GM18502 (cell line): ENCODE results near the gene SHC3.

Experiments used
- ATAC-seq: cut with Tn5 transposase; IDR thresholded peaks from one replicate; pipeline ENCODE4 v1.9.1; 2021; ENCODE audit warnings: mild to moderate bottlenecking; ENCODE audit not compliant: unreplicated experiment, poor library complexity

Gene SHC3

DNA sequence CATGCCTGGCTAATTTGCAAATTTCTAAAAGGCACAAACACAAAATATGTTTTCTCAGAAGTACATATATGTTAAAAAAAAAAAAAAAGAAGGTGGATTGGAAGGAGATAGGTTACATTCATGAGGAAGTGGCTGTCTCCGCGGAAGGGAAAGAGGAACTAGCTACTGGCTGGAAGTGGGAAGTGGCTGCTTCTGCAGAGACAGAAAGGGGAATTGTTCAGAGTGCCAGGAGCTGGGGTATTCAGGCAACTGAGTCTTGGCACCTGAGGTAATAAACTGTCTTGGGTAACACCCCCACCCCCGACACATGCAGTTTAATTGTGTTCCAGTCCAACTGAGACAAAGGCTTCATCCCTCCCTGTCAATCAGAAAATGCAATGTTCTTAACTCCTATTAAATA lies 141.7 kb downstream of the SHC3 start:
- no peak for ATAC-seq

DNA sequence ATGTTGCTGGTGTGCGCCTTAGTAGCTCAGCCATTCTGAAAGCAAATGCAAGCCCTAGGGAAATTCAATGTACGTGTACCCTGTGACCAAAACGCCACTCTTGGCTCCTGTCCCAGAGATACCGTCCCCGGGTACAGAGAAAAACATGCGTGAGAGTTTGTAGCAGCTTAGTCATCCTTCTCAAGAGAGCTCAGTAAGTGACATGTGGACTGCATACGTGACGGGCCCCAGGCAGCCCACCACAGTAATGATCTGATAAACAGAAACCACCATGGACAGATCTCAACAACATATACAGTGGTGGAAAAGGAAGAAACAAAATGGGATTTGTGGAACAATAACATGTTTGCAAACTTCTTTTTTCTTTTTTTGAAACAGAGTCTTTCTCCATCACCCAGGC lies 142.2 kb downstream of the SHC3 start:
- ATAC-seq = no peak

DNA sequence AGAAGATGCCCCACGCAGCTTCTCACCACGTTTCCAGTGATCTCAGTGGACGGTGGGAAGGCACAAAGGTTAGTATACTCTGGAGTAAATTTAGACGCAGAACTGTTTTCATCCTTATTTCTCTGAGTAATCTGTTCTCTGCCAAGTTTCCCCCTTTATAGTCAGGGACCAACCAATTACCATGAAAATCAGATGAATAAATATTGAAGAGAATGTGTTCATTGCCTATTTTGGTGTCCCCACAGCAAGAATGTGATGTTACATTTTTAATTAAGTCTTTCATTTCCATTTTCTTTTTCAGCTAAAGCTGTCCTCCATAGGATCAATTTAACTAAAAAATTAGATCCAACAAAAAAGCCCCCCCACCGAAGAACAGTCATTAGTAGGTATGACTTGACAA lies 146.0 kb downstream of the SHC3 start:
- no peak for ATAC-seq

DNA sequence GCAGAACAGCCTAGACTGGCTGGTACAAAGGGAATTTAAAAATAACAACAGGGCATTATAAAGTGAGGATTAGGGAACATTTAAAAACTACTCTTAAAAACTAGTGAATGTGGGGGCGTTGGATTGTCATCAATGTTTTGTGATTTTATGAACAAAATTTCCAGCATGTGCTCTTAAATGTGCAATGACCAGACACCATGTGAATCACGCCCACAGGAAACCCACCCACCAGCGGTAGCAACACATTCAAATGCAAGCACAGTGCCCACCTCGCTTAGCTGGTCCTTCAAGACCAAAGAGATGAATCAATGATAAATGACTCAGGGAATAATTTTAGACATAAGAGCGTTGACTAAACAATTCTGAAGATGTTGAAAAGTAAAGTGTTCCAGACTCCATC lies 146.4 kb downstream of the SHC3 start:
- ATAC-seq = no peak

DNA sequence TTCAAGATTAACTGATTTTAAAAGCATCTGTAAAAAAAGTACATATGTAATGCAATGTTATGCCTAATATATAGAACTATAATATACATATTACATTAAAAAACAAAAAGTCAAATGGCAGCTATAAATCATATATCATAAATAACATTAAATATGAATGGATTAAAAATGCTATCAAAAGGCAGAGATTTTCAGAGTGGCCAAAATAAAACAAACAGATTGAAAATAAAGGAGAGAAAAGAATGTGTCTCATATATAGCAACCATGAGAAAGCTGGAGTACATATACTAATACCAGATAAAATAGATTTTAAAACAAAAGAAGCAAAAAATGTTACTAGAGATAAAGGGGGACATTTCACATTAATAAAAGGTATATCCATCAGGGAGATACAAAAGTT lies 148.8 kb downstream of the SHC3 start:
- ATAC-seq = no peak

DNA sequence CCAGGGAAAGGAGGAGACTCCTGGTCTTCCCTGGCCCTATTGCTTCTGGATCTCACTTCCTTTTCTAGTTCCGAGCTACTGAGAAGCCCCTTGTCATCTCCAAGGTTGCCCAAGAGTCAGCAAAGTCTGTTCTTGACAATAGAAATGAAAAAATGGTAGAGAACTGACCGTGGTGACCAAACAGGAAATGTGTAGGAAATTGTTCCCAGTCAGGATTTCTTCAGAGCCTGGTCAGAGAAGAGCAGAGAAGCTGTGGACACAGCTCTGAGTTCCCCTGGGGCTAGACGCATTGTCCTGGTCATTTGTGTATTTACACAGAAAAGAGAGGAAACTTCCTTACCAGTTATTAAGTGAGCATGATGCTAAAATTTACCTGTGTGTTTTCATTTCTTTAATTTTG lies 151.7 kb downstream of the SHC3 start:
- ATAC-seq = no peak

DNA sequence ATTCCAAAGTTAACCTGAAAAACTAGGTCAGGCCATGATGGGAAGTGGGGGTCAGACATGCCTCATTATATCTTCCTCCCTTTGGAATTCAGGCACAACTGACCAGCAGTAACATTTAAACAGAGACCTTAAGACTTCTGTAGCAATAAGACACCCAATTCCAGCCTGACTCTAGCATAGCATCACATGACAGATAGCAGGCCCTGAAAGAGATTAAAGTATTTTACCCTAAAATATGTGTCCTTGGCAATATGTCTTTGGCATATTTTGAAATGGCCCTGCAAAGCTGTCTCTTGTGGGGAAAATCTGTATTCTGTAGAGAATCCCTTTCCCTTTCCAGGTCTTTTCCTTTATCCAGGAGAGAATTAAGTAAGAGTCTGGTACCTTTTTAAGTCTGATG lies 153.1 kb downstream of the SHC3 start:
- no peak for ATAC-seq

DNA sequence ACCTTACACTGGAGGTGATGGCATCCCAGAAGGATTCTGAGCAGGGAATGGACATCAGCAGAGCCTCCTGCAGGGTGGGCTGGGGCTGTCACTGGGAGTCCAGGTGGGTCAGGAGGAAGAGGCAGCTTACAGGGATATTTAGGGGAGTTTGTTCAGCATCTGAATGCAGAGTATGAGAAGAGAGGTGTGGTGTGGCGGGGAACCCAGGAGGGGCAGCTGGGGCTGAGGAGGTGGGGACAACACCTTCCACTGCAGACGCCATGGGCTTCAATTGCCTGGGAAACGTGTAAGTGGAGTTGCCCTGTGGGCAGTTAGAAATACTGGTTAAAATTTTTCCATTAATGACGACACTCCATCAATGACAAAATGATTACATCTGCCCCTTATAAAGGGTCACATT lies 153.9 kb downstream of the SHC3 start:
- no peak for ATAC-seq

DNA sequence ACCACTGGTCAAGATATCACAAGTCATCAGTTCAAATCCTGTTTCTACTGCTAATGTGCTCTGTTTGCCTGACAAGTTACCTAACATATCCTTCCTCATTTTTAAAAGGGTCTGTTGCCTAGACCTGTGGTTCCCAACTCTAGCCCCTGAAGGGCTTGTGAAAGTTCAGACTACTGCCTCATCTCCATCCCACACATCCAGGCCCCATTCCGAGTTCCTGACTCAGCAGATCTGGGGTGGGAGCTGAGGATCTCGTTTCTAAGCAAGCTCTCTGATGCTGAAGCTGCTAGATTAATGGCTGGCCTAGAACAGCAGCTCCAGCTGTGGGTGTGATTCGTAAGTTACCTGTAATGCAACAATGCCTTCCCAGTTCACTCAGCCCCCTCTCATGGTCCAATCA lies 154.9 kb downstream of the SHC3 start:
- ATAC-seq = no peak

DNA sequence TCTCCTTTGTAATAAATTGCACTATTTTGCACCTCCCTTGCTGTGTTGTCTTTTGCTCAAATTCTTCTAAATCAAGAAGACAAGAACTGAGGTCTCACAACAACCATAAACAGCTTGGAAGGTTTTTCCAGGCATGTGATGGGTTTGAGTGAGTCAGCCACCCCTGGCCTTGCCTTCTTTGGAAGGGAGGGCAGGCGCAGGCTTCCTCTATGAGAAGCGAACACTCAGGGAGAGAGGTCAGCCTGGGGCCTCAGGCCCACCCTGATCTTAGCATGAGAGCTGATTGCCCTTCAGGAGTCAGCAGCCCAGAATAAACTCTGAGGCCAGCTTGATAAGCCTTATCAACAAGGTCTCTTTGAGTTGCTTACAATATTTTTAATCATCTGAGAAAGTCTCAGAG lies 155.7 kb downstream of the SHC3 start:
- ATAC-seq = no peak

DNA sequence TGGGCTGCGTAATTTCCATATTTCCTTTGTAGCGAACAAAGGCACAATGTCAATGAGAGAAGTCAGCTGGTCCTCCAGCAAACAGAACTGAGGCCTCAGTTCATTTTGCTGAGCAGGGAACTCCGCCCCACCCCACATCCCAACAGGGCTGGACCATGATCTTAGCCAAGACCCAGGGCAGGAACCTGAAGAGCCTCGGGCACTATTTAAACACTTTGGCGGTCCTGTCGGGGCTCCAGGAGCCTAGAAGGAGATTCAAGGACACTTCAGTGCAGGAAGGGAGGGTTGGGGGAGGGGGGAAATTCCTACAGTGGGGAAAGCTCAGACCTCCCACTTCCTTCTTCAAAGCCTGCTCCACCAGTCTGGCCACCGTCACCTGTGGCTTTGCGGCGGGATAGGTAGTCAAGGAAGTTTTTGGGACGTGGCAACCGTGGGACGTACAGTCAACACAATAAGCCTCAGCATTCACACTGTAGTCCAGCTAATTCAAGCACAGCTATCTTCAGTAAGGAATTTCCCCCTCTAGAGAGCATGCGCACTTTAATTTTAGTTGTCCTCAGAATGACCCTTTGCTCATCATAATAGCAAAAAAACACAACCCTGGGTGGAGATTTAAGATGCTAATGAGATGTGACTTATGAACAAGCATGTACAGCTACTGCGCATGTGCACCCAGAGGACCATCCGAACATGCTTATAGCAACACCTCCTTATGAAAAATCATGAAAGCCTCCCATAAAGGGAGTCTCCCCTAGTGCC lies 156.4 kb downstream of the SHC3 start:
- ATAC-seq = no peak

DNA sequence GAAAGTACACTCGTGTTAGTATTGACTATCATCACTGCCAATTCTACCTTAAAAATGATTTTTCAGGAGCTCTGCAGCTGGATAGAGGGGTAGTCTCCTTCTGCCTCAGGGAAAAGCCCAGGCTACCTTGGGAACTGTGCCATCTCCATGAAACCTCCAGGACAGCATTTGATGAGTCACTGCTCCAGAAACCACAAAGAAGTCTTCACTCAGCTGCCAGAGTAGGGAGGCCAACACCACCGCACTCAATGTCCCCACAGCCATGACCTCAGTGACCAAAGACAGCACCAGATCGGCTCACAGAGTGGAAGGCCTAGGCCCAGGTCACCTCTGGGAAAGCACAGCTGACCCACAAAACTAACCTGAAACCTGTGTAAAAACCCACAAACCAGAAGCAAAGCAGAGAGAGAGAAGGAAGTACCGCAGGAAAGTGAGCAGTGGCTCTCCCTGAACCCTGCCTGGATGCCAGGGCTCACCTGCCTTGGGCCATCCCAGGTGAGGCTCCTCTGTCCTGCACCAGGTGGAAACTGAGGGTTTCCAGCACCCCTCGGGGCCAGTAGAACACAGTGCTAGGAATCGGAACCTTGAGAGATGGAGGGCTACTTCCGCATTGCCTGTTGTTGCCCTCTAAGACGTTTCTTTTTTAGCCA lies 157.3 kb downstream of the SHC3 start:
- no peak for ATAC-seq

DNA sequence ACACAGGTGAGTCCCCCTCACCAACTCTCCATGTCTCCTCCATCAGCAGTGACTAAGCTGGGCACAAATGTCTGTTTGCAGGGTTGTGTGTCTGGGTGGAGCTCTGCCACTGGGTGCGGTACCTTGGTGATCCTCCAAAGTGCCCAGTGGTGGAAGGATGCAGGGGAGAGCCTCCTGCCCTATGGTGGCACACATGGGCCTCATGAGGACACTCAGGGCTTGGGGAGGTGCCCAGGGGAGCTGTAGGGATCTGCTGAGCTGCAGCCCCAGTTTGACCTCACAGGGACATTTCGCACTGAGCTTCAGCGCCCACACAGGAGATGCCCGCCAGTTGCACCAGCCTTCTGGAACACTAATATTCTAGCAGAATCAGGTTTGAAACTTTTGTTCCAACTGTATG lies 157.9 kb downstream of the SHC3 start:
- no peak for ATAC-seq

DNA sequence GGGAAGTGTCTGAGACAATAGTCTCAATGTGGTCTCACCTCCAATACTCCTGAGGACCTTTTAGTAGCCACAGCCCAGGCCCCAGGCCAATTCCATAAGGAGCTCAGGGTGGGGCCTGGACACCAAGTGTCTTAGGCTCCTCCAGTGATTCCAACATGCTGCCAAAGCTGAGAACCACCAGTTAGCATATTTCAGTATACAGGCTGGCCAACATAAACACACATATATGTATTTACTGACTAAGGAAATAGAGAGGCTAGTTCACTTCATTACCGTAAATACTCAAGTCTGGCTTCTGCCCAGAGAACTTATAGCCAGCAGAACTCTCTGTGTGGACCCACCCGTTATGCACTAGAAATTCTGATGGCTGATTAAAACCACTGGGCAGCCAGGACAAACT lies 163.3 kb downstream of the SHC3 start:
- no peak for ATAC-seq

DNA sequence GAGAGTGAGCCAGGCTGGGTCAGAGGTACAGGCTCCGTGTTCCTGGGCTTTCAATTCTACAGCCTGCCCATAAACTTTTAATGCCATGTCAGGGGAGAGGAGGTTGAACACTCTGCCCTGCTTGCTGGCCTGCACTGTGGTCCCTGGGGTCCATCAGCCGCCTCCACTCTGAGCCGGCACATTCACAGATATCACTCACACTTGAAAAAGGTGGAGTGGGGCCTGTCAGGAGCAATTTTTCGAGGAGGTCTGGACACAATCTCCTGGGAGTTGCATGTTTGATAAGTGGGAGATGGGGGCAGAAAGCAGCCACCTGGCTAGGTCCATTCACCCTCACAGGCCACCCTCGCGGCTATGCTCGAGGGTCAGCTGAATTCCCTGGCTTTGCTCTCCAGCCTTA lies 164.5 kb downstream of the SHC3 start:
- ATAC-seq = no peak

DNA sequence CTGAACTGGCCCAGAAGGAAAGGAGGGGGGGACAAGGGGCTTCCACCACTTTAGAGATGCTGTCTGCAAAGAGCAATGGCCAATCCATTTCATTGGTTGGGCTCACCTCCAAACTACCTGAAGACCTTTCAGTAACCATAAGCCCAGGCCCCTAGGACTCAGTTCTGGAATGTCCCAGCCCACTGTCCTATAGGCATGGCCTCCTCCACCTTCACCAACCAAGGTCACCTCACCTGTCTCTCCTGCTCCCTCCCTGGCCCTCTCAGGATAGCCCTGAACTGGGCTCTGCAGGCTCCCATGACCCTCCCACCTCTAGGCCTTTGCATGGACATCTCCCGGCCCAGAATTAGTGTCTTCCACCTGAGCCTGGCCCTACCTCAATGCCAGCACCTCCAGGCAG lies 165.0 kb downstream of the SHC3 start:
- no peak for ATAC-seq

DNA sequence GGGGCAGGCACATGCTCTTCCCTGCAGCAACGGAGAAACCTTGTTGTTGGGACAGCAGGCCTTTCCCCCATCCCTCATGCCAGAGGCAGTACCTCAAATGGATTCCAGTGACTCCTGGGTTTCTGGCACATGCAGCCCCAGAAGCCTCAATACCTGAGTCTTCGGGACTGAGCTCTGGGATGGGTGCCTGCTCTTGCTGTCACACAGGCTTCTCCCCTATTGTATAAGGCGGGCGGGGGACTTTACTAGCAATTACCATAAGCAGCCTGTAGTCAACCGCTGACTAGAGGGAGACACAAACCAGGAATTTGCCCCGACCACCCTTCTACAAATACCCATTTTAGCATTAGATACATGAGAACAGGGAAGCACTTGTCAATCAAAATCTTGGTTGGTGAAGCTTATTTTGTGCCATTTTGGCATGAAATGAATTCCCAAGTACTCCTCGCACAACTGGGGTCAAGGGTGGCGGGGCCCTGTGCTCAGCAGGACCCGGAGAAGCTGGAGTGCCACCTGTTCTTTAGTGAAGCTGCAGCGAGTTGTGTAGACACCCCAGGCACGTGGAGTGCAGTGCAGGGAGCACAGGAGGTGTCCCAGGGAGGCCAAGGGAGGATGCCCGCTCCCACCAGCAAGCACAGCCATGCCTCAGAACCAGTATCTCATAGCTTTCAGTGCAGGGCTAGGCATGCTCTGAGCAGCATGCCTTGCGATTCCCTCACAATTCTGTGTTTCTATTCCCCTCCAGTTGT lies 166.2 kb downstream of the SHC3 start:
- no peak for ATAC-seq

DNA sequence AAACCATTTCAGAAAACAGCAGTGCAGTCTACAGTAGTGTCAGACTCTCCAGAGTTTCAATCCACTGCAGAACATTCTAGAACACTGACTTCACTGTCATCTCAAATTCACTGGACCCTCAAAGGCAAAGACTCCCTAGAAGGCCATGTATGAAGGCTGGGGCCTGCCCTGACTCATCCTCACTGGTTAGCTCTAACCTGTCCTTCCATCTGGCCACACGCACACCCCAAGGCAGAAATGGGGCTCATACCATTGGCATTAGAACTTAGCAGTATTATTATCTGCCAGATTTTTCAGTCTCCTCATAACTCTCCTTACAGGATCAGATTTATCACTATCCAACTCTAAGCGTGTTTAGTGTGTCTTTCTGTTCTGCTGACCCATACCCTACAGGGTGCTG lies 166.9 kb downstream of the SHC3 start:
- no peak for ATAC-seq

DNA sequence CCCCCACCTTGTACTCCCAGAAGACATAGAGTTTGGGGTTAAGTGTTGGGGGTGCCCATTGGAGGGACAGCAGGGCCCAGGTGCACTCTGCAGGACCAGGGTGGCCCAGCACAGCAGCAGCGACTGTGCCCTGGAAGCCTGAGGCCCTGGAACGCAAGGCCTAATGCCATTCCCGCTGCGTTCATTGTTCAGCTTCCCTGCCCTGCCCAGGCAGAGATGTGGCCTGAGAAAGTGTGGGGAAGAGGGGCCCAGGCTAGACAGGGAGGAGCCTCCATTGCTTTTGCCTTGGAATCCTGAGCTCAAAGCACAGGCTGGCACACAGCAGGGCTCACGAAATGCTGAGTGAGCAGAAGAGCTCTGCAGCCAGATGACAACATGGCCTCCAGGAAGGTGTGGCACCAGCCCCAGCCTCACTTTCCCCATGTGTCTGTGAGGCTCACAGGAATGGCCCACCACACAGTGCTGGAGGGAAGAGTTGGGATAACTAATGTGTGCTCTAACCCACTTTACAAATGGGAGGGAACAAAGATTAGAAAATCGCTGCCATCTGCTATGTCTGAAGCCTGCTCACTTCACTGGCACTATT lies 168.0 kb downstream of the SHC3 start:
- ATAC-seq = no peak

DNA sequence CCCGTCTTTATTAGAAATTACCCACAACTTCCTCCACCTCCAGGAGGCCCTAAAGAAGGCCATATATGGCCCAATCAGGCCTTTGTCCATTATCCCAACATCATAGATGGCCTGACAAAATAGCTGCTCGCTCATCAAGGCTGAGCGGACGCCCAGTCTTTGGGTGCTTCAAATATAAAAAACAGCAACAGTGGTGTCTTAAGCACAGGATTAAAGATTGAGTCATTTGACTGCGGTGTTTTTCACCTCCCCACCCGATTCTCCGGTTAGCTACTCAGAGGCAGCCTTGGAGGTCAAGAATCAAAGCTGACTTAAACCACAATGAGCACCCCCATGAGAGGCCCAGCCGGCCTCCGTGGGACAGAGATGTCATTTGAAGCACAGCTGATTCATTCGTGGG lies 168.6 kb downstream of the SHC3 start:
- ATAC-seq = no peak

DNA sequence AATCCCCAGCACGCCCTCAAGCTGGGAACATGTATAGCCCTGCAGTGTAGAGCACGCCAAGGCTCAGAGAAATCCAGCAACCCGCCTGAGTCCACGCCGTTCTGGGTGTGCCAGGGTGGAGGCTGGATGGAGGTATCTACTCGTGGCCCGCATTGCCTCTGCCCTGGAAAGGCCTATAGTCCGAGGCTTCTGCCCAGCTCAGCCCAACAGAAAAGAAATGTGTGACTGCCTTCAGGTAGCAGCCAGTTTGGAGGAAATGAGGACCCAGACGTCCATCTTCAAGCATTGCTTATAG lies 169.1 kb downstream of the SHC3 start:
- no peak for ATAC-seq
